Measurements from ENCODE around the gene RNF141. TPM values are rescaled to one million over a fixed set of nuclear protein-coding genes. Genes with fewer than 3 reads are reported as not detected.

Gene RNF141
- total RNA-seq, 2 donors from 2014 or later = 24.0 to 39.3 TPM

DNA sequence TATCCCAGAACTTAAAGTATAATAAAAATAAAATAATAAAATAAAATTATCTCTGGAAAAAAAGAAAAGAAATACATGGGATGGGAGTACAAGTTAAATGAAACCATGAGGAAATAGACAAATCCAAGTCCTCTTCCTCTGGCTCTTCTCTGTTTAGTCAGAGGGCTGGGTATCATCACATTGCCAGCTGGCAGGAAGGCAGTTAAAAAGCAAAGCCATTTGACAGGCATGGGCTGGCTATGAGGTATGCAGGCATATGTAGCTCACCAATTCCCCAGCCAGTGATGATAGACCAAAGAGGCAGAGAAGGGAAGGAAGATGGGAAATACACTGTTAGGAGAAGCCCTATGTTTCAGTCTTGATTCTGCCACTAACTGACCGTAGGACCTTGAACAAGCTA lies 21.0 kb upstream of the RNF141 start:
- no peaks in the 10 kb centered on the region for H3K27me3 ChIP-seq
- H3K36me3 ChIP-seq = no peaks in the 10 kb centered on the region
- H3K4me1 ChIP-seq = no peaks in the 10 kb centered on the region
- intact Hi-C loops (cut with DNase I) = no loop called here
- H3K27ac ChIP-seq = no peak overlapping the region
- no peaks in the 10 kb centered on the region for H3K9me3 ChIP-seq
- no peak overlapping the region for H3K9ac ChIP-seq (ENCODE audit: low read depth in 2 of 2, low read length in 2 of 2)
- H3K4me3 ChIP-seq = no peak overlapping the region
- TF ChIP-seq, protein P1, sequence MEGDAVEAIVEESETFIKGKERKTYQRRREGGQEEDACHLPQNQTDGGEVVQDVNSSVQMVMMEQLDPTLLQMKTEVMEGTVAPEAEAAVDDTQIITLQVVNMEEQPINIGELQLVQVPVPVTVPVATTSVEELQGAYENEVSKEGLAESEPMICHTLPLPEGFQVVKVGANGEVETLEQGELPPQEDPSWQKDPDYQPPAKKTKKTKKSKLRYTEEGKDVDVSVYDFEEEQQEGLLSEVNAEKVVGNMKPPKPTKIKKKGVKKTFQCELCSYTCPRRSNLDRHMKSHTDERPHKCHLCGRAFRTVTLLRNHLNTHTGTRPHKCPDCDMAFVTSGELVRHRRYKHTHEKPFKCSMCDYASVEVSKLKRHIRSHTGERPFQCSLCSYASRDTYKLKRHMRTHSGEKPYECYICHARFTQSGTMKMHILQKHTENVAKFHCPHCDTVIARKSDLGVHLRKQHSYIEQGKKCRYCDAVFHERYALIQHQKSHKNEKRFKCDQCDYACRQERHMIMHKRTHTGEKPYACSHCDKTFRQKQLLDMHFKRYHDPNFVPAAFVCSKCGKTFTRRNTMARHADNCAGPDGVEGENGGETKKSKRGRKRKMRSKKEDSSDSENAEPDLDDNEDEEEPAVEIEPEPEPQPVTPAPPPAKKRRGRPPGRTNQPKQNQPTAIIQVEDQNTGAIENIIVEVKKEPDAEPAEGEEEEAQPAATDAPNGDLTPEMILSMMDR (IDR thresholded peaks at IDR 0.05) = no peak
- DNase-seq = no peak

DNA sequence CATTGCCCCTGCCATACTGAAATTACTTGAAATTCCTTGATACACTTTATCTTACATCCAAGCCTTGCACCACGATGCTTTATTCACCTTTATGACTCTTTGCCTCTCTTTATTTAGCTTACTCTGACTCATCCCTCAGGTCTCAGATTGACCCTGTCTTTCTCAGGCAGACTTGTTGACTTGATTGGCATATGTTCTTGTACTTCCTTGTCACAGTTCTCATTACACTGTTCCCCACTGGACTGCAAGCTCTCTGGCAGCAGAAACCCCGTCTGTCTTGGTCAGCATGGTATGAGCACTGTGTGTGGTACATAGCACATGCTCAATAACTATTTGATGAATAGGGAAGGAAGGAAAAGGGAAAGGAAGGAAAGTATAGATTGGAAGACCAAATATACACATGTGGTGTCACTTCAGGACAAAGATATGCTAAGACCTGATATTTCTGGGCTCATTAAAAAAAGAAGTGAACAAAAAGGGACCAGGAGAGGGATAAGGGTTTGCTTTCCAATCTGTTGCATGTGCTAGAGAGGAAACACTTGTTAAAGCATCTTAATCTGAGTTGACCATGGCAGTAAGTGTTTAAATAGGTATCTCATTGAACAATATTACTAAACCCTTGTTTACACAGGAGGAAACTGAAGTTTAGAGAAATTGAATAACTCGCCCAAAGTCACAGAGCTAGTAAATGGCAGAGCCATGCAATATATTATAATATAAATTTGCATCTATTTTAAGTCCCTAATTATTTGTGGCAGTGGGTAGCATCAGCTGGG lies 20.2 kb upstream of the RNF141 start:
- no peak overlapping the region for H3K27ac ChIP-seq

DNA sequence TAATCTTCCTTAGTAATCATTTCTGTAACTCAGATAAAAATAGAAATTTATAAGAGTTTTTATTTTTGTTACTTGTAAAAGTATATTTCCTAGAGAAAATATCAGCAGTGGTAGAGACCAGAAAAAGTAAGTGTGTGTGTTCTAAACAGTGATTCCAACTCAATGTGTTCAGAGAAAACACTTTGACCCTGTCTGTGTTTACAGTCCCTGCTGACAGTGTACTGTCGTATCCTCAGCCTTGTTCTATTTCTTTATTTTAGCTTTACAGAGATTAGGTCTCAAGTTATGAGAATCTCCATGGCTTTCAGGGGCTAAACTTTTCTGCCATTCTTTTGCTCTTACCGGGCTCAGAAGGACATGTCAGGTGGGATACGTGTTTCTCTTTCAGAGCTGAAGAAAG lies 17.3 kb upstream of the RNF141 start:
- Histone ChIP-seq H3K4me1 (no peaks in the 10 kb centered on the region), H3K36me3 (no peaks in the 10 kb centered on the region), H3K27me3 (no peaks in the 10 kb centered on the region), H3K27ac (no peak overlapping the region), H3K4me3 (no peak overlapping the region), H3K9ac (ENCODE audit: low read depth in 2 of 2, low read length in 2 of 2) (no peak overlapping the region), H3K9me3 (no peaks in the 10 kb centered on the region)
- TF ChIP-seq, protein P1 (IDR thresholded peaks at IDR 0.05) = no peak
- no peak for DNase-seq
- intact Hi-C loops (cut with DNase I) = no loop called here

More for the DNA sequence above, 20.2 kb upstream of the RNF141 start:
- no peak overlapping the region for H3K4me3 ChIP-seq
- no peaks in the 10 kb centered on the region for H3K27me3 ChIP-seq
- intact Hi-C loops (cut with DNase I) = no loop called here
- H3K36me3 ChIP-seq = no peaks in the 10 kb centered on the region
- no peaks in the 10 kb centered on the region for H3K4me1 ChIP-seq
- TF ChIP-seq, protein P1 (IDR thresholded peaks at IDR 0.05) = no peak
- no peak for DNase-seq
- H3K9ac ChIP-seq (ENCODE audit: low read depth in 2 of 2, low read length in 2 of 2) = no peak overlapping the region
- no peaks in the 10 kb centered on the region for H3K9me3 ChIP-seq

DNA sequence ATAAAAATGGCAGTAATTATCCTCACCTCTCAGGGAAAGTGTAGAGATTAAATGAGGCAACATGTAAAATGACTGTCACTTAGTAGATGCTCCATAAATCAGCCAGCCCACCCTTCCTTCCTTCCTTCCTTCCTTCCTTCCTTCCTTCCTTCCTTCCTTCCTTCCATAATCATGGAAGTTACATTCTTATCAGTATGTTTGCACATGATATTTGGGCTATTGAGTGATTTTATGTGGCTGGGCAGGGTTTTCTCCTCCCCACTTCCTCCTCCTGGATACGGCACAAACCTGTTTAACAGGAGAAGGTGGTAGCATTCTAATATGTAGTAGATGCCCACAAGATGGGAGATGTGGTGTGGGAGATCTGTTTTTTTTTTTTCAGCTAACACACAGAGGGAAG lies 15.6 kb upstream of the RNF141 start:
- Histone ChIP-seq H3K4me3 (no peak overlapping the region), H3K36me3 (no peaks in the 10 kb centered on the region), H3K9me3 (no peaks in the 10 kb centered on the region), H3K4me1 (no peaks in the 10 kb centered on the region), H3K27me3 (no peaks in the 10 kb centered on the region), H3K9ac (ENCODE audit: low read depth in 2 of 2, low read length in 2 of 2) (no peak overlapping the region), H3K27ac (no peak overlapping the region)
- intact Hi-C loops (cut with DNase I) = no loop called here
- DNase-seq = no peak
- TF ChIP-seq, protein P1 (IDR thresholded peaks at IDR 0.05) = no peak

DNA sequence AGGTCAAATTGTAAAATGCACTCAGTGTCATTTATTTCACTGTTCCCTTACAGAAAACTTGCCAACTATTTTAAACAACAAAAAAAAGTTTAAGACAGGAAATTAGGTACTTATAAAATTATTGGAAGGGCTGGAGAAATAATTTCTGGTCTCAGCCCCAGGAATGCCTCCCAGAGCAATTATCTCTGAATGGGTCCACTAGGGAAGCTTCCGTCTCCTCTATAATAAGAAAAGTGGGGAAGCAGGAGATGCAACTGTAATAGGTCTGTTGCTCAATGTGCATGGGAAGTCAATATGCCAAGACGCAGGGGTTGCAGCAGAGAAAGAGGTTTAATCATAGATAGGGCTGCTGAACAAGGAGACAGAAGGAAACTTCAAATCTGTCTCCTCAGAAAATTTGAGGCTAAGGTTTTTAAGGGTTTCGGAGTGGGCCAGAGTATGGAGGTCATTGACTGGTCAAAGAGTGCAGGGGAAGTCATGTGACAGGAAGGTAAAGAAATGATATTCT lies 10.9 kb upstream of the RNF141 start:
- H3K9me3 ChIP-seq = no peaks in the 10 kb centered on the region
- no peaks in the 10 kb centered on the region for H3K27me3 ChIP-seq
- intact Hi-C loops (cut with DNase I) = no loop called here

More for the DNA sequence above, 10.9 kb upstream of the RNF141 start:
- TF ChIP-seq, protein P1 (IDR thresholded peaks at IDR 0.05) = no peak
- Histone ChIP-seq H3K4me3 (no peak overlapping the region), H3K36me3 (no peaks in the 10 kb centered on the region), H3K4me1 (no peaks in the 10 kb centered on the region), H3K27ac (no peak overlapping the region), H3K9ac (ENCODE audit: low read depth in 2 of 2, low read length in 2 of 2) (no peak overlapping the region)
- DNase-seq = no peak
